LHCN-M2 (cell line): ENCODE data around the gene EDC4. TPM values are rescaled to one million over a fixed set of nuclear protein-coding genes. Genes with fewer than 3 reads are reported as not detected.
"Not testable (repeated sequence)": the region's sequence is repeated elsewhere in the genome, so short reads cannot be mapped to it uniquely, and the experiment has no call there.

Experiments used
- DNase-seq: peaks from one replicate; pipeline ENCODE4 v3.0.0-alpha.2; 2012; ENCODE audit warnings: low read depth
- total RNA-seq: library from RNA; depleted of rRNA; stranded (reverse); fragments of >200 nt; gene quantifications from 2 replicates; pipeline ENCODE4 v1.2.3, GENCODE V29; 2014

The EDC4 gene
- total RNA-seq, 1 experiment from 2014 or later = 67.7 TPM

- no peak for DNase-seq
These were observed 34.7 kb downstream of the EDC4 start for GRCh38 chr16:67907397-67908180.

- no peak for DNase-seq
These were observed 36.3 kb downstream of the EDC4 start for GRCh38 chr16:67909056-67909742.

GRCh38 chr16:67910158-67910557, 37.3 kb downstream of the EDC4 start:
- DNase-seq = peak; percentile 91

GRCh38 chr16:67914758-67915495, 42.1 kb downstream of the EDC4 start:
- no peak for DNase-seq

- not testable (repeated sequence) for DNase-seq
These were observed 42.6 kb downstream of the EDC4 start for GRCh38 chr16:67915496-67915769.

GRCh38 chr16:67915831-67916723, 43.2 kb downstream of the EDC4 start:
- no peak for DNase-seq

GRCh38 chr16:67917140-67917851, 44.4 kb downstream of the EDC4 start:
- DNase-seq = peak; percentile 43

GRCh38 chr16:67917852-67918236, 45.0 kb downstream of the EDC4 start:
- DNase-seq = peak; percentile 87

GRCh38 chr16:67919622-67920221, 46.9 kb downstream of the EDC4 start:
- DNase-seq = no peak

GRCh38 chr16:67922221-67922620, 49.4 kb downstream of the EDC4 start:
- DNase-seq = no peak

GRCh38 chr16:67922740-67923139, 49.9 kb downstream of the EDC4 start:
- no peak for DNase-seq

- no peak for DNase-seq
These were observed 50.7 kb downstream of the EDC4 start for GRCh38 chr16:67923414-67924116.

- no peak for DNase-seq
These were observed 51.5 kb downstream of the EDC4 start for GRCh38 chr16:67924140-67924906.

- peak; percentile 36 for DNase-seq
These were observed 53.4 kb downstream of the EDC4 start for GRCh38 chr16:67926181-67926750.

- DNase-seq = no peak
These were observed 54.5 kb downstream of the EDC4 start for GRCh38 chr16:67927131-67927941.

- DNase-seq = no peak
These were observed 55.3 kb downstream of the EDC4 start for GRCh38 chr16:67928147-67928546.

- peak; percentile 50 for DNase-seq
These were observed 55.9 kb downstream of the EDC4 start for GRCh38 chr16:67928561-67929364.
